Ishikawa (cell line): Measurements from ENCODE around the gene TUBA1B.

Experiments used
- CEBPB ChIP-seq: IDR thresholded peaks from 2 replicates; pipeline ENCODE4 v1.6.1; 2012
- CREB1 ChIP-seq: IDR thresholded peaks from 2 replicates; pipeline ENCODE4 v1.6.1; 2012; ENCODE audit warnings: low read depth
- EGR1 ChIP-seq: IDR thresholded peaks from 2 replicates; pipeline ENCODE4 v1.6.1; 2012
- EP300 ChIP-seq: IDR thresholded peaks from 2 replicates; pipeline ENCODE4 v1.6.1; 2012; ENCODE audit warnings: borderline replicate concordance
- FOXM1 ChIP-seq: IDR thresholded peaks from 2 replicates; pipeline ENCODE4 v1.6.1; 2012; ENCODE audit warnings: low read depth, borderline replicate concordance
- NFIC ChIP-seq: IDR thresholded peaks from 2 replicates; pipeline ENCODE4 v1.6.1; 2012
- RAD21 ChIP-seq: IDR thresholded peaks from 2 replicates; pipeline ENCODE4 v1.6.1; 2012; ENCODE audit warnings: low read depth
- TAF1 ChIP-seq: IDR thresholded peaks from 2 replicates; pipeline ENCODE4 v1.6.1; 2012; ENCODE audit warnings: low read depth, mild to moderate bottlenecking
- TCF12 ChIP-seq: IDR thresholded peaks from 2 replicates; pipeline ENCODE4 v1.6.1; 2012; ENCODE audit warnings: low read depth
- TEAD4 ChIP-seq: IDR thresholded peaks from 2 replicates; pipeline ENCODE4 v1.6.1; 2012
- YY1 ChIP-seq: IDR thresholded peaks from 2 replicates; pipeline ENCODE4 v1.6.1; 2012; ENCODE audit warnings: low read depth
- ZBTB7A ChIP-seq: IDR thresholded peaks from 2 replicates; pipeline ENCODE4 v1.6.1; 2012; ENCODE audit warnings: low read depth
- TF ChIP-seq, protein P1 (sequence below): IDR thresholded peaks from 2 replicates; pipeline ENCODE4 v1.6.1; 2012
- TF ChIP-seq, protein P2 (sequence below): IDR thresholded peaks from 2 replicates; pipeline ENCODE4 v1.6.1; 2012
- TF ChIP-seq, protein P3 (sequence below): IDR thresholded peaks from 2 replicates; pipeline ENCODE4 v1.6.1; 2012; ENCODE audit warnings: low read depth, mild to moderate bottlenecking

Gene TUBA1B

DNA sequence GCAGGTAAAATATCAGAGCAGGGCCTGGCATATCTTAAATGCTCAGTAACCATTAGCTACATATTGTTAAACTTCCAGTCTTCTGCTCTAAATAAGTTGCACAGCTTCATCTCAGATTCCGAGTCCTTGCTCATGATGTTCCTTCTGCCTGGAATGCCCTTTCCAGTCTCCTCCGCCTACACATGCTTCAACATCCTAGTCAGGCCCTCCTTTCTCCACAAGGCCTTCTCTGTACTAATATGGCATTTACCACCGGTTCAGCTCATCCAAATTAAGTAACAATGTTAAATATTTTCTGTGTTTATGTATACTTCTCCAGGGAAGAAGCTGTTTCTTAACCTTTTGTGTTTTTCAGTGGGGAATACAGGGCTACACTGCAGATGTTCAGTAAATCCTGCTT is 45.1 kb downstream of the TUBA1B start:
- TF ChIP-seq NFIC (no peak), EGR1 (no peak), RAD21 (no peak), TAF1 (no peak), FOXM1 (no peak)
- TF ChIP-seq, protein P1, sequence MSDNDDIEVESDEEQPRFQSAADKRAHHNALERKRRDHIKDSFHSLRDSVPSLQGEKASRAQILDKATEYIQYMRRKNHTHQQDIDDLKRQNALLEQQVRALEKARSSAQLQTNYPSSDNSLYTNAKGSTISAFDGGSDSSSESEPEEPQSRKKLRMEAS, result no peak
- TF ChIP-seq, protein P2, sequence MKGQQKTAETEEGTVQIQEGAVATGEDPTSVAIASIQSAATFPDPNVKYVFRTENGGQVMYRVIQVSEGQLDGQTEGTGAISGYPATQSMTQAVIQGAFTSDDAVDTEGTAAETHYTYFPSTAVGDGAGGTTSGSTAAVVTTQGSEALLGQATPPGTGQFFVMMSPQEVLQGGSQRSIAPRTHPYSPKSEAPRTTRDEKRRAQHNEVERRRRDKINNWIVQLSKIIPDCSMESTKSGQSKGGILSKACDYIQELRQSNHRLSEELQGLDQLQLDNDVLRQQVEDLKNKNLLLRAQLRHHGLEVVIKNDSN, result no peak

DNA sequence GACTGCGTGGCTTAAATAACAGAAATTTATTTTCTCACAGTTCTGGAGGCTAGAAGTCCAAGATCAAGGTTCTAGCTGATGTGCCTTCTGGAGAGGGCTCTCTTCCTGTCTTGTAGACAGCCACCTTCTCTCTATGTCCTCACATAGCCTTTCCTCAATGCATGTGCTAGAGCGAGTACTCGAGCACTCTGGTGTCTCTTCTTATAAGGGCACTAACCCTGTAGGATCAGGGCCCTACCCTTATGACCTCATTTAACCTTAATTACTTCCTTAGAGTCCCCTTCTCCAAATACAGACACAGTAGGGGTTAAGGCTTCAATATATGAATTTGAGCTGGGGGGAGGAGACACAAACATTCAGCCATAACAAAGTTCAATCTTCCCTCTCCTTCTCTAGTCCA is 46.8 kb downstream of the TUBA1B start:
- TF ChIP-seq TCF12 (no peak), CREB1 (no peak), TEAD4 (no peak), EGR1 (no peak), YY1 (no peak), TAF1 (no peak), FOXM1 (no peak), EP300 (no peak), ZBTB7A (no peak), RAD21 (no peak), CEBPB (no peak), NFIC (no peak)
- TF ChIP-seq, protein P1, result no peak
- TF ChIP-seq, protein P2, result no peak
- TF ChIP-seq, protein P3, sequence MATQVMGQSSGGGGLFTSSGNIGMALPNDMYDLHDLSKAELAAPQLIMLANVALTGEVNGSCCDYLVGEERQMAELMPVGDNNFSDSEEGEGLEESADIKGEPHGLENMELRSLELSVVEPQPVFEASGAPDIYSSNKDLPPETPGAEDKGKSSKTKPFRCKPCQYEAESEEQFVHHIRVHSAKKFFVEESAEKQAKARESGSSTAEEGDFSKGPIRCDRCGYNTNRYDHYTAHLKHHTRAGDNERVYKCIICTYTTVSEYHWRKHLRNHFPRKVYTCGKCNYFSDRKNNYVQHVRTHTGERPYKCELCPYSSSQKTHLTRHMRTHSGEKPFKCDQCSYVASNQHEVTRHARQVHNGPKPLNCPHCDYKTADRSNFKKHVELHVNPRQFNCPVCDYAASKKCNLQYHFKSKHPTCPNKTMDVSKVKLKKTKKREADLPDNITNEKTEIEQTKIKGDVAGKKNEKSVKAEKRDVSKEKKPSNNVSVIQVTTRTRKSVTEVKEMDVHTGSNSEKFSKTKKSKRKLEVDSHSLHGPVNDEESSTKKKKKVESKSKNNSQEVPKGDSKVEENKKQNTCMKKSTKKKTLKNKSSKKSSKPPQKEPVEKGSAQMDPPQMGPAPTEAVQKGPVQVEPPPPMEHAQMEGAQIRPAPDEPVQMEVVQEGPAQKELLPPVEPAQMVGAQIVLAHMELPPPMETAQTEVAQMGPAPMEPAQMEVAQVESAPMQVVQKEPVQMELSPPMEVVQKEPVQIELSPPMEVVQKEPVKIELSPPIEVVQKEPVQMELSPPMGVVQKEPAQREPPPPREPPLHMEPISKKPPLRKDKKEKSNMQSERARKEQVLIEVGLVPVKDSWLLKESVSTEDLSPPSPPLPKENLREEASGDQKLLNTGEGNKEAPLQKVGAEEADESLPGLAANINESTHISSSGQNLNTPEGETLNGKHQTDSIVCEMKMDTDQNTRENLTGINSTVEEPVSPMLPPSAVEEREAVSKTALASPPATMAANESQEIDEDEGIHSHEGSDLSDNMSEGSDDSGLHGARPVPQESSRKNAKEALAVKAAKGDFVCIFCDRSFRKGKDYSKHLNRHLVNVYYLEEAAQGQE, result no peak

DNA sequence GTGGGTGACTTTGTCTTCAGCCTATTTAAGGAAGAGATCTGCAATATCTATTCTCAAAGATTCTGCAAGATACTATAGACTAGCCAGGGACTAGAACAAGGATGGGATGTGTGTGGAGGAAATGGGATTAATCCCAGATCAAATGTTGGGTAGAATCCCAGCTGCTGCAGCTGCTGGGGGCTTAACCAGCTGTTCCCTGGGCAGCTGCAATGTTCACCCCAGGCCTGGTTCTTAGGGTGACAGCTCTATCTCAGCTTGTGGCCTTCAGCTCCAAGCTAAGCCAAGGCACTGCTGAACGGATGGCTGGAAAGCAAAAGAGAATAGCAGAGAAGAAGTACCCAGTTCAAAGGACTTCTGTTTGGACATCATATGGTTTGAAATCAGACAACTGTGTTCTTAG is 51.4 kb downstream of the TUBA1B start:
- TF ChIP-seq CREB1 (no peak), EP300 (no peak), NFIC (no peak), CEBPB (no peak), YY1 (no peak)
